VCaP (cell line): ENCODE results near the gene PPFIBP1.
"Not testable (repeated sequence)": the region's sequence is repeated elsewhere in the genome, so short reads cannot be mapped to it uniquely, and the experiment has no call there.

Experiments
- H3K27ac ChIP-seq: fragments of 450-650 bp; 2 replicates; pipeline ENCODE4 v1.5.1; 2017
- TF ChIP-seq, protein P1 (sequence below): fragments of 450-650 bp; conservative IDR thresholded peaks from 2 replicates; pipeline ENCODE4 v1.5.1; 2017; ENCODE audit warnings: mild to moderate bottlenecking, moderate library complexity

PPFIBP1 gene

DNA sequence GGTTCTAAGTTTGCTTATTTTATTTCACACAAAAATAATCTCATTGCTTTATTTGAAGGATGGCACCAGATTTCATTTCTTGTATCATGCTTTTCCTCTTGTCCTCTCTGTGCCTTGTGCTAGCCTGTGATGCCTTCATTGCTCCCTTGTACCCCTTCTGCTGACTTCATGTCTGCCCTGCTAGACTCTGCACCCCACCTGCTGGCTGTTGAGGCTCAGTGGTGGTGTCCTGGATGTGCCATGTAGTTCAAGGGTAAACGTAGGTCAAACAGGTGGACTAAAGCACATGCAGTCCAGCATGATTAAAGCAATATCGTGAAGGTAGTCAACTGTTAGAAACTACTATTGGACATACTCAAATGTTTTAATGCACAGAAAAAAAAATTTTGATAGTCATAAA, 208.3 kb downstream of the PPFIBP1 start:
- H3K27ac ChIP-seq = no peak overlapping the region
- TF ChIP-seq, protein P1, sequence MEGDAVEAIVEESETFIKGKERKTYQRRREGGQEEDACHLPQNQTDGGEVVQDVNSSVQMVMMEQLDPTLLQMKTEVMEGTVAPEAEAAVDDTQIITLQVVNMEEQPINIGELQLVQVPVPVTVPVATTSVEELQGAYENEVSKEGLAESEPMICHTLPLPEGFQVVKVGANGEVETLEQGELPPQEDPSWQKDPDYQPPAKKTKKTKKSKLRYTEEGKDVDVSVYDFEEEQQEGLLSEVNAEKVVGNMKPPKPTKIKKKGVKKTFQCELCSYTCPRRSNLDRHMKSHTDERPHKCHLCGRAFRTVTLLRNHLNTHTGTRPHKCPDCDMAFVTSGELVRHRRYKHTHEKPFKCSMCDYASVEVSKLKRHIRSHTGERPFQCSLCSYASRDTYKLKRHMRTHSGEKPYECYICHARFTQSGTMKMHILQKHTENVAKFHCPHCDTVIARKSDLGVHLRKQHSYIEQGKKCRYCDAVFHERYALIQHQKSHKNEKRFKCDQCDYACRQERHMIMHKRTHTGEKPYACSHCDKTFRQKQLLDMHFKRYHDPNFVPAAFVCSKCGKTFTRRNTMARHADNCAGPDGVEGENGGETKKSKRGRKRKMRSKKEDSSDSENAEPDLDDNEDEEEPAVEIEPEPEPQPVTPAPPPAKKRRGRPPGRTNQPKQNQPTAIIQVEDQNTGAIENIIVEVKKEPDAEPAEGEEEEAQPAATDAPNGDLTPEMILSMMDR = peak; percentile 27; the same call in 1 of the 2 replicates

DNA sequence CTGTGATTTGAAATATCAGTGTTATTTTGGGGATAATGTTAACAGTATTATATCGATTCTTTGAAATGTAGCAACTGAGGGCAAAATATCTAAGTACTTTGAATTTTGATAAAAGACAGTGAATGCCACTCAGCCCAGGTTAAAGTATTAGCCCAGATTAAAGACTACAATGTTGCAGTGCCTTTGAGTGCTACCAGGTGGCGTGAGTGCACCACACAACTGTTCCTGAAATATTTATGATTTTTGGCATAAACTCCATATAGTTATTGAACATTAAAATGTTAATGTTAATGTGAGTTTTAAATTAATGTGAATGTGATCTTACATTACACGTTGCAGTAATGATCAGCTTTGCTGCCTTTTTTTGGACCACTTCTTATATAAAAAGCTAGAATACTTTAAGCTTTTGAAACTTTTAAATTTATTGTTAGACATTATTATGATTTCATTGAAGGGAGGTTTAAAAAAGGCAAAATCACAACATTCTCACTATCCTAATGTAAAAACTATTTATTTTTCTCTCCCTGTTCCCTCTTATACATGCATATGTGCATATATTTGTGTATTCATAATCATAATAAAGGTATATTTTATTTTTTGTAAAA, 209.1 kb downstream of the PPFIBP1 start:
- TF ChIP-seq, protein P1 = peak; percentile 89
- no peak overlapping the region for H3K27ac ChIP-seq

DNA sequence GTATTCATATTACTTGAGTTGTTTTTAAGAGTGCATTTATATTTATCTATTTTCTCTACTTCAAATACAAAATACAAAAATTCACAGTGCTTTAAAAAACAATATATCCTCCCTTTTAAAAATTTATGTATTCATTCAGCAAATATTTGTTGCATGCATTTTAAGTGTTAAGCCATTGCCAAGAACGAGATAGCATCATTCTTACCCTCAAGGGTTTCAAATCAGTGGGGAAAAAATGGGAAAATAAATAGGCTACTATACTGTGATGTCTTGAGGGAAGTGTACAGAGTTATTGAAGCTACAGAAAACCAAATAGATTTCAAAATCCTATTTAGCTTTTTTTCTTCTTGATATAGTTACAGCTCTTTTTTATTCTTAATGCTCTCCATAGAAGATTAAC, 209.8 kb downstream of the PPFIBP1 start:
- H3K27ac ChIP-seq = no peak overlapping the region
- TF ChIP-seq, protein P1 = no peak

DNA sequence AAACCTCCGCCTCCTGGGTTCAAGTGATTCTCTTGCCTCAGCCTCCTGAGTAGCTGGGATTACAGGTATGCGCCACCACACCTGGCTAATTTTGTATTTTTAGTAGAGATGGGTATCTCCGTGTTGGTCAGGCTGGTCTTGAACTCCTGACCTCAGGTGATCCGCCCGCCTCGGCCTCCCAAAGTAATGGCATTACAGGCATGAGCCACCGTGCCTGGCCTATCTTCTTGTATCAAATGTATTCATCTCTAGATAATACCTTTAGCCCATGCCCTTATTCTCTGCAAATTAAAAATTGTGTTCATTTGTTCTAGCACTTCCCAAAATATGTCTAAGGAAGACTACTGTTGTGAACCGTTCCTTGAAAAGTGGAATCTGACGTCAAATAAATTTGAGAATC, 210.3 kb downstream of the PPFIBP1 start:
- not testable (repeated sequence) for H3K27ac ChIP-seq

DNA sequence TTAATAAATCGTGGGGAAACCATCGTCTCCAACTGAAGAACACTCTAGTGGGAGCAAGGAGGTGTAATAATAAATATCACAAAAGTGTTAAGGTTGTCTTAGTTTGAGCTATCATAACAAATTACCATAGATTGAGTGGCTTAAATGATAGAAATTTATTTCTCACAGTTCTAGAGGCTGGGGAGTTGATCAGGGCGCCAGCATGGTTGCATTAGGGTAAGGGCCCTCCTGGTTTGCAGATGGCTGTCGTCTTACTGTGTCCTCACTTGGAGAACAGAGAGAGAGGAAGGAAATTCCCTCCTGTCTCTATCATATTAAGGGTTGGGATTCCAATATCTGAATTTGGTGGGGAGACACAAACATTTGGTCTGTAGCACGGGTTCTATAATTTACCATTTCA, 219.6 kb downstream of the PPFIBP1 start:
- TF ChIP-seq, protein P1 = no peak
- H3K27ac ChIP-seq = no peak overlapping the region
